GM21390 (cell line): ENCODE data around the gene PLD1.
"Not testable (repeated sequence)": the region's sequence is repeated elsewhere in the genome, so short reads cannot be mapped to it uniquely, and the experiment has no call there.

ENCODE experiments used
- ATAC-seq: cut with Tn5 transposase; IDR thresholded peaks from one replicate; pipeline ENCODE4 v1.9.1; 2021; ENCODE audit not compliant: unreplicated experiment

Gene PLD1

DNA sequence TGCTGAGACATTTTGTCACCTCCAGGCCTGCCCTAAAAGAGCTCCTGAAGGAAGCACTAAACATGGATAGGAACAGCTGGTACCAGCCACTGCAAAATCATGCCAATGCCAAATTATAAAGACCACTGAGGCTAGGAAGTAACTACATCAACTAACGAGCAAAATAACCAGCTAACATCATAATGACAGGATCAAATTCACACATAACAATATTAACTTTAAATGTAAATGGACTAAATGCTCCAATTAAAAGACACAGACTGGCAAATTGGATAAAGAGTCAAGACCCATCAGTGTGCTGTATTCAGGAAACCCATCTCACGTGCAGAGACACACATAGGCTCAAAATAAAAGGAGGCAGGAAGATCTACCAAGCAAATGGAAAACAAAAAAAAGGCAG lies 183.5 kb downstream of the PLD1 start:
- ATAC-seq: not testable (repeated sequence)

GRCh38 chr3:171622126-171622525 lies 188.2 kb downstream of the PLD1 start:
- no peak for ATAC-seq

DNA sequence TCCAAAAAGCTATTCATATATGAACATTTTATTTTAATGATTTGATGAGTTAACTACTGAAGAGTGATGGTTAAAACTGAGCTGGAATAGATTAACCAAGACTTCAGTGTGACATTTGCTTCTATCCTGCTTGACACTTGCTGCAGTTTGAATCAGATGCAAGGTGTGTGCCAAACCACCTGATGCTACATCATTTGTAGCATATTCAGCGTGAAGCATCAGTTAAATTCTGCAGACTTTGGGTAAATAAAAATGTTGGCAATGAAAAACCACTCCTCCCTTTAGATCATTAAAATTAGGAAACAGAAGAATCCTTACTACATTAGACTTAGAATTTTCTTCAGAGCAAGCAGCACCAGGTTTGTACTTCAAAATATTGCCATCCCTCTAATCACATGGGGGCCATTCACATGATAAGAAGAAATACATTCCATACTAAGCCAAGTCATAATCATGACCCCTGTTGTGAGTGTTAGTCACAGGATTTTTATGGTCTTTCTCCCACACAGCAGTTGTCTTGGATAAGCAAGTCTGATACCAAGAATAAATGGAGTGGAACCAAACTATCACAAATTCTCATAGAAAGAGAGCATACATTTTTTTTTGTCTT lies 189.4 kb downstream of the PLD1 start:
- no peak for ATAC-seq

- ATAC-seq: no peak
These were observed 193.5 kb downstream of the PLD1 start for GRCh38 chr3:171616798-171617197.

- no peak for ATAC-seq
These were observed 194.6 kb downstream of the PLD1 start for GRCh38 chr3:171615686-171616085.

DNA sequence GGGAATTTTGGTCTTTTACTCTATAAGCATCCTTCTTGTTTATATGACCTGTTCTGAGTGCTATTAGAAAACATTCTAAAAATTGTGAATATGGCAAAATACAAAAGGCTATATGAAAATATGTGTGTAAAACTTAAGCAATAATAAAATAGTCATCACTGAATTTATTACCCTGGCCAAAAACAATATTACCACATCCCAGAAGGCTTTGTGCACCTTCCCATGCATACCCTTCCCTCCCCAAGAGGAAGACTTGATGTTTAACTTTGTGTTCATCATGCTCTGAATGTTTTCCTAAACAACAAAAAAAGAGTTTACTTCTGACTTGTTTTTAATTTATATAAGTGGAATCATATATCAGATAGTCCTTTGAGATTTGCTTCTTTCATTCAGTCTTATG lies 195.0 kb downstream of the PLD1 start:
- ATAC-seq: no peak

DNA sequence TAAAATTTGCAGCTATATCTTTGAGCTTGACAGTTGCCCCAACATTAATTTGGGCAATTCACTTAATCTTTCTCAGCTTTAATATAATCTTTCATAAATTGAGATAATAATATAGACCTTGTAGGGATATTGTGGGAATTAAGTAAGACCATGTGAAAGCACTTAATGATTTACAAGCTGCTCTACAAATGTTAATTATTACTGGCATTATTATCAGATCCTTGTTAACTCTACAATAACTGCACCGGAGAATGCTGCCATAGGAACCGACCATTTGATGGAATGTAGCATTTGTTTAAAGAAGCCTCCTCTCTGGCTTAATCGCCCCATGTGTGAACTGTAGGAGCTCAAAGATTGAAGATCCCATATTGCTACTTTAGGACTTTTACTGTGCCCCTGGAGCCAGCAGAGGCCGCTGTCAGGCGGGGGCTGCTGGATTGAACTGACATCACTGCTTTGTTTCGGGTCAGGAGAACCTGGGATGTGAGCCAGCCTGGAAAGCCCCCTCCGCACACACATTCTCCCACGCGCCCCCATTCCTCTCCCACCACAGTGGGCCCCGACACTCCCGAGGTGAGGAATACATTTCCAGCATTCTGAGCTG lies 195.9 kb downstream of the PLD1 start:
- ATAC-seq: no peak

DNA sequence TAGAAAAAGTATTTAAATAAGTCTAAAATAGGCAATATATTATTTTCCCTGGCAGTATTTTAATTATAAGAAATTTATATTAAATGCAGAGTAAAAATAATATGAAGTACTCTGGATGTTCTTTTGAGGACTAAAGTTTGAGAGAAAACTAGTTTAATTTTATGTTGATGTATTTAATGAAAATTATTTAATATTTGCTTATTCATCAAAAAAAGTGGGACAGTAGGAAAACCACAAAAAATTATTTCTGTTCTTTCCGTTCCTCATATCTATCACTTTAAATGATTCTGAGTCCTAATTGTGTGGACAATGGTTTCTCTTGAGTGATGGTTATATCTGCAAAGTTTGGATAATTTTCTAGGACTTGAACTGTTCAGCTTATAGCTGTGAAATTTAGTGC lies 202.8 kb downstream of the PLD1 start:
- no peak for ATAC-seq

DNA sequence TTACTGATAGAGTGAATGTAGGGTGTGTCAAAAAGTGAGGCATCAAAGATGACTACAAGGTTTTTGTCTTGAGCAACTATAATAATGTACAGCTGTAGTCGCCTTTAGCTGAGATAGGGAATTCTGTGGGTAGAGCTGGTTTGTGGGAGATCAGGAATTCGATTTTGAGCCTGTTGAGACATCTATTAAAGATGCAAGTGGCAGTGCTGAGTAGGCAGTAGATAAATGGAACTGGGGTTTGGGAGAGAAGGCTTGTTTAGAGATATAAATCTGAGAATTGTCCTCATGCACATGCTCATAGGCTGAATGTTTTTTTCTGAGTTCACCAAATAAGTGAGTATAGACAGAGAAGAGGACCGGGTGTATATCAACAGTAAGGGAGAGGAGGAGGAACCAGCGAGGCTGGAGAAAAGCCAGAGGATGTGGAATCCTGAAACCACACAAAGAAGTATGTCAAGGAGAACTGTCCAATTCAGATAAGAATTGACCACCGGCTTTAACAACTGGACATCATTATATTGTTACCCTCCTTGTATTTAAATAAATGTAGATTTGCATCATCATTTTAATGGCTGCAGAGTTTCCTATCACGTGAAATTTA lies 204.0 kb downstream of the PLD1 start:
- ATAC-seq: no peak

GRCh38 chr3:171604370-171604769 lies 205.9 kb downstream of the PLD1 start:
- no peak for ATAC-seq

GRCh38 chr3:171602072-171602471 lies 208.2 kb downstream of the PLD1 start:
- no peak for ATAC-seq

DNA sequence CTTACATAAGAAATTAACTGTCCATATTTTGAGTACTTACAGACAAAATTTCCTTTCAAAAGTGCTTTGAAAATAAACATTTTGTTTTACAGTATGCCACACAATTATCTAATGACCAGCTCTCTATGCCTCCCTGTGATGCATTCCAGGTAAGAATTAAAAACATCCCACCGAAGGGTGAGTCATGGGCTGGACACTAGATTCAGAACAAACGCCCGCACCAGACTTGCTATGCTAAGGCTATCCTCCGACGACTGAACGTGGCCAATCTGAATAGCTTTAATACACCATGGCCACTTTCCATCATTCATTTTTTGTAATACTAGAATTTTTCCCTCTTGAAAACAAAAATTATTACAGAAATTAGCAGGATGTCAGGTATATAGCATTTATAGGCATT lies 210.3 kb downstream of the PLD1 start:
- ATAC-seq: no peak

GRCh38 chr3:171598990-171599389 lies 211.3 kb downstream of the PLD1 start:
- ATAC-seq: no peak

- no peak for ATAC-seq
These were observed 217.5 kb downstream of the PLD1 start for GRCh38 chr3:171592786-171593185.

DNA sequence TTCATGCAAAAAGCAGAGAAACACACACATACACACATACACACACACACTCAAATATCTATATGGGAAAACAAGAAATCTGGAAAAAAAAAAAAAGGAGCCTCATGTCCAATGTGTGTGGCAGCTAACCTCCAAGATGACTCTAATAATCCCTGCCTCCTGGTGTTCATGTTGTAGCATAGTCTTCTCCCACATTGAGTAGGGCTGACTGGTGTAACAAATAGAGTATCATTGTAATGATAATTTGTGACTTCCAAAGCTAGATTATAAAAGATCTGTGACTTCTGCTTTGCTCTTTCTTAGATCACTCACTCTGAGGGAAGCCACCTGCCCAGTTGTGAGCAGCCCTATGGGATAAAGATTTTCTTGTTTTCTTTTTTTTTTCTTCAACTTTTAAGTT lies 219.2 kb downstream of the PLD1 start:
- ATAC-seq: no peak

DNA sequence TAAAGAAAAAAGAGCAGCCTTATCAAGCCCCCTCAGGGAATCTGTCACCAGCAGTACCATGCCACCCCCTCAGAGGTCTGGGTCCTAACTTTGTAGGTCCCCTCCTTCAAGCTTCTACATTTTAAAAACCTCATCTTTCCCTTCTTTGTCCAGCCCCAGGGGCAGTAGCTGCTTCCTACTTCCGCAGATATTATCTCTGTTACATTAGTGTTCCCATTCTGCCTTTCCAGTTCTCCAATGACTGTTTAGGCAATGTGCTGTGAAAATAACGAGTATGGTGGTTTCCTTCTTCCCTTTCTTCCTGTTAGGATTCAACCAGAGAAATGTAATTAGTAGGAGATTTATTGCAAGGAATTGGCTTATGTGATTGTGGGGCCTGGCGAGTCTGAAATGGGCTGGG lies 224.0 kb downstream of the PLD1 start:
- ATAC-seq: no peak

GRCh38 chr3:171585039-171585438 lies 225.2 kb downstream of the PLD1 start:
- ATAC-seq: no peak

DNA sequence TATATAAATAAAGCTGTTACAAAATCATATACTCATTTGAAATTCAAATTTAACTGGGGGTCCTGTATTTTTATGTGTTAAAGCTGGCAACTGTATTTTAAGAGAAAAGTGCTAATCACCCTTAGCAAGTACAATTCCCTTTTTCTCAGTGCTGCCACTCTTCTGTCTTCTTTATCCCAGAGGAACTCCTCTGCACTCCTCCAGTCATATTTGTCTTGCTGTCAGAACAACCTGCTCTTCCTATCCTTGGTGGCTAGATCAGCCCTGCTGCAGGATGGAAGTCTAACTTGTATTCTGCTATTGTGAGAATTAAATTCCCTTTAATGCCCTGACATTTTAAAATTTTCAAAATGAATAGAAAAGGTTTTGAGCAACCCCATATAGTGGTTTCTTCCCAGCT lies 226.2 kb downstream of the PLD1 start:
- no peak for ATAC-seq

DNA sequence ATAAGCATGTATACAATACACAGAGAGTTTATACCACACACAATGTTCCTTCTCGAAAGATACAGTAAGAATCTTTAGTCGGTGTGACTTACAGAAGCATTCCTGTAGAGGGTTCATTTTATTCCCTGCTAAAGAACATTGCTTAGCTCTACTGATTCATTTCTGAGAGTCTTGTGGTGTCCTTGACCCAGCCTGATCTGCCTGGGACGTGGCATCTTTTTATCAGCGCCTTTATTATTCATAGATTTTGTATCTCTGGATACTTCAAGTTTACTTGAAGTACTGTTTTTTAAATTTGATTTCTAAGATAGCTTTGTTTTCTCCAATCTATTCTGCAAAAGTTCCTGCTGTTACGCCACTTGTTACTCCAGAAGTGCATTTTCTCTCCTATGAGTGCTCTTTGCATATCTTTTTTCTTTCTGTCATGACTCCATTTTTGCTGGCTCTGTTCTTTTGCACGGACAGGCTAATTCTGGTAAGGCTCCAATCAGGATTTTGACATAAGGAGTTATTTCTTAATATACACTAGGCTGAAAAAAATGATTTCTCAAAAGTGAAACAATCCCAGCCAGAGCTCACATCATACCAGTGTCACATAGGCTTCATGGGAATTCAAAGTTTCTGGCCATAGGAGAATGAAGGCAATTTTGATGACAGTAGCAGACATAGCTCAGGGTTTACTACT lies 235.6 kb downstream of the PLD1 start:
- no peak for ATAC-seq

DNA sequence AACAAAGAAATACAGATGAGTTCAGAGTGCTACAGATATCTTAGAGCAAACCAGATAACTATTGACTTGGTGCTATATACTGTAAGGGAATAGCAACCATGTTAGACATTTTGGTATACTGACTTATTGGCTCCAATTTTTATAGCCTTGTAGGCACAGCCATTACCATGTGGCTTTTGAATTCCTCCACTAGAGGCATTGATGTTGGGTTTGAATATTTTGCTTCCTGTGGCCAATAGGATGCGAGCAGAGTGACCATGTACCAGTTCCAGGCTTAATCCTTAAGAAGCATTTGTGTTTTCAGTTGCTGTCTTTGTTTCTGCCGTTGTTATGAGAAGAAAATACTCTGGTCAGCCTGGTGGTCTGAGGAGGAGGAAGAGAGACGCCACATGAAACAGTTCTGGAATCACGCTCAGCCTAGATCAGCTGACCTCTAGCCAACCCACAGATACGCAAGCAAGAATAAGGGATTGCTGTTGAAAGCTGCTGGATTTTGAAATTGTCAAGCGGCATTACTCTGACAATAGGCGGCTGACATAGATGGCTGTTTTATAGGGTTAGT lies 240.6 kb downstream of the PLD1 start:
- no peak for ATAC-seq

DNA sequence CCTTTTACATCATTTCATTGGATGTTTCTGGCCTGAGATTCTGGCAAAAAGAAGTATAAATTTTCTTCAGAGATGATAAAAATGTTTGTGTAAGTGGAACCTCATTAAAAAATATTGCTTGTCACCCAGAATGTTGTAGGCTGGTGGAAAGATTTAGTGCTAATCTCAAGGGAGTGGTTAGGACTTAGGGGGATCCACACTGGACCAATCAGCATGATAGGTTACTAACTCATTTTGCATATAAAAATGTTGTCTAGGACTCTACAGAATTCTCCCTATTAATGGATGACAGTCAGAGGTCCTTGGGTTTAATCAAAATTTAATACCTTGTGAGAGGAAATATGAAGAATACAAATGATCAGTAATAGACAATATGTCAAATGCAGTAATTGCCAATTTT lies 241.5 kb downstream of the PLD1 start:
- no peak for ATAC-seq
